HepG2 (cell line): ENCODE results near the gene ACE. TPM values are rescaled to one million over a fixed set of nuclear protein-coding genes. Genes with fewer than 3 reads are reported as not detected.

Experiments used
- ATAC-seq: fragments of 200-7000 bp; cut with Tn5 transposase; 3 replicates; pipeline ENCODE4 v1.9.1; 2020; ENCODE audit warnings: mild to moderate bottlenecking, moderate library complexity
- BruUV-seq: library from RNA; stranded (reverse); fragments of 400-500 nt; replicated peaks from 2 replicates; lab custom pipeline; 2021; lab: Mats Ljungman, UMichigan
- CTCF ChIA-PET: fragments of 300-600 bp; formaldehyde crosslinking; extraction: SDS; loops from one replicate; lab custom pipeline; 2021; ENCODE audit warnings: low total read pairs, inconsistent platforms, low intra/inter-chr PET ratio; lab: Yijun Ruan, JAX
- POLR2A ChIA-PET: fragments of 350-600 bp; sonication (Branson Sonifier 250); formaldehyde crosslinking; loops from one replicate; lab custom pipeline; 2020; ENCODE audit warnings: antibody characterized with exemption, inconsistent platforms; lab: Yijun Ruan, JAX
- DNase-seq: peaks from one replicate; pipeline ENCODE4 v3.0.0-alpha.2; 2015; ENCODE audit warnings: low spot score
- FAIRE-seq: peaks from 3 replicates; lab custom pipeline; 2011; peaks lifted over from hg19 to GRCh38; lab: Jason Lieb, UNC
- H2AFZ ChIP-seq: one replicate; pipeline ENCODE4 v1.6.1; 2011; ENCODE audit warnings: low read length, inconsistent platforms
- H3K27ac ChIP-seq: fragments of 300-600 bp; 3 replicates; pipeline ENCODE4 v1.8.0; 2011; ENCODE audit warnings: mixed run types, mild to moderate bottlenecking, mixed read lengths, low read length, inconsistent platforms; ENCODE audit not compliant: insufficient read depth; ENCODE audit errors: extremely low read length
- H3K27me3 ChIP-seq, 2 experiments: fragments of 200-600 bp in 1 of 2; 2 replicates in 1 of 2; 3 replicates in 1 of 2; pipeline versions ENCODE4 v1.6.0 to v1.8.0; 2011; ENCODE audit warnings: low read length in 2 of 2, mild to moderate bottlenecking in 2 of 2, moderate library complexity in 2 of 2, inconsistent platforms in 1 of 2; ENCODE audit not compliant: insufficient read depth in 2 of 2, control insufficient read depth in 1 of 2
- H3K36me3 ChIP-seq, 2 experiments: fragments of 200-600 bp in 1 of 2; replicated peaks in 1 of 2; 2 replicates in 1 of 2; 3 replicates in 1 of 2; pipeline versions ENCODE4 v1.5.1 to v1.8.0; 2011; ENCODE audit warnings: low read length in 2 of 2, inconsistent platforms in 1 of 2; ENCODE audit not compliant: insufficient read depth in 2 of 2, control insufficient read depth in 1 of 2
- H3K4me1 ChIP-seq: 2 replicates; pipeline ENCODE4 v1.5.1; 2012; ENCODE audit warnings: low read length, inconsistent platforms; ENCODE audit not compliant: insufficient read depth
- H3K4me2 ChIP-seq: 2 replicates; pipeline ENCODE4 v1.6.0; 2011; ENCODE audit warnings: low read depth, low read length, inconsistent platforms
- H3K4me3 ChIP-seq, 3 experiments: fragments of 200-600 bp in 1 of 3; sonication (generic), shearing (Covaris generic) in 1 of 3; replicated peaks in 1 of 3; 2 replicates each; pipeline ENCODE4 v1.5.1; 2011 to 2016; ENCODE audit warnings: low read length in 3 of 3, inconsistent platforms in 2 of 3, low read depth in 2 of 3, mild to moderate bottlenecking in 2 of 3, control low read depth in 1 of 3, mixed read lengths in 1 of 3; ENCODE audit not compliant: insufficient read depth in 1 of 3
- H3K79me2 ChIP-seq: one replicate; pipeline ENCODE4 v1.6.1; 2011; ENCODE audit warnings: low read length, inconsistent platforms; ENCODE audit not compliant: insufficient read depth
- H3K9ac ChIP-seq: 2 replicates; pipeline ENCODE4 v1.6.0; 2011; ENCODE audit warnings: mild to moderate bottlenecking, low read depth, low read length, inconsistent platforms; ENCODE audit not compliant: insufficient read depth
- H3K9me3 ChIP-seq: 2 replicates; pipeline ENCODE4 v1.5.1; 2012; ENCODE audit warnings: mild to moderate bottlenecking, low read length
- H4K20me1 ChIP-seq: 2 replicates; pipeline ENCODE4 v1.6.0; 2011; ENCODE audit warnings: inconsistent platforms, mild to moderate bottlenecking, low read length, moderate library complexity; ENCODE audit not compliant: insufficient read depth
- MTF1 ChIP-seq: sonication (generic); formaldehyde crosslinking; IDR thresholded peaks from 2 replicates; pipeline ENCODE4 v1.5.0; 2020; ENCODE audit warnings: missing genetic modification reagents
- TBP ChIP-seq: sonication (generic); formaldehyde crosslinking; IDR thresholded peaks from 2 replicates; pipeline ENCODE4 v1.5.0; 2020; ENCODE audit warnings: missing genetic modification reagents
- U2AF2 ChIP-seq: fragments of 200-400 bp; formaldehyde crosslinking; IDR thresholded peaks from 2 replicates; pipeline ENCODE4 v1.6.1; 2017; ENCODE audit warnings: low read depth, mild to moderate bottlenecking, low read length
- ZFP90 ChIP-seq: sonication (generic); formaldehyde crosslinking; IDR thresholded peaks from 2 replicates; pipeline ENCODE4 v1.8.0; 2022; ENCODE audit warnings: missing genetic modification reagents, mild to moderate bottlenecking, inconsistent platforms, borderline replicate concordance
- ZNF629 ChIP-seq: sonication (generic); formaldehyde crosslinking; conservative IDR thresholded peaks from 2 replicates; pipeline ENCODE4 v1.5.0; 2020; ENCODE audit warnings: missing genetic modification reagents
- WGBS: methylation state at CpG from one replicate; pipeline ENCODE4 v1.1.6; 2017; ENCODE audit warnings: low lambda C conversion rate; 5-methylcytosine and 5-hydroxymethylcytosine counted together
- in situ Hi-C: cut with HindIII; loops from 2 replicates; pipeline ENCODE4 v1.10.0; 2017; ENCODE audit warnings: low pct_unique_long_range_greater_than_20kb; ENCODE audit not compliant: extremely low pct_ligation_motif_present
- intact Hi-C: fragments of 100-400 bp; cut with micrococcal nuclease; formaldehyde crosslinking; loops from one replicate; pipeline ENCODE4 v1.10.0; 2022; ENCODE audit not compliant: unreplicated experiment
- polyA plus RNA-seq, 8 experiments: library from polyadenylated mRNA; depleted of rRNA in 3 of 8; stranded (reverse) in 7 of 8; unstranded in 1 of 8; fragments of >200 nt; fragmentation: Illumina TruSeq in 4 of 8; extraction: Trizol in 4 of 8; gene quantifications; 2 replicates each; pipeline versions ENCODE4 v1.2.1 to v1.2.3, GENCODE V29; 2011 to 2016; ENCODE audit warnings: low read depth in 4 of 8, missing spikeins in 1 of 8, mixed read lengths in 1 of 8; ENCODE audit not compliant: insufficient read depth in 1 of 8
- total RNA-seq, 5 experiments: library from RNA; depleted of rRNA; stranded (reverse); fragments of >200 nt; fragmentation: Illumina TruSeq; extraction: Trizol; gene quantifications; 2 replicates each; pipeline ENCODE4 v1.2.3, GENCODE V29; 2016; ENCODE audit warnings: low read depth in 1 of 5

ACE gene
- total and polyA plus RNA-seq, 2 of the 13 experiments (the other 11 are each of a cell fraction or from before 2014, with no cell fraction given), result 0.08 to 0.13 TPM

DNA sequence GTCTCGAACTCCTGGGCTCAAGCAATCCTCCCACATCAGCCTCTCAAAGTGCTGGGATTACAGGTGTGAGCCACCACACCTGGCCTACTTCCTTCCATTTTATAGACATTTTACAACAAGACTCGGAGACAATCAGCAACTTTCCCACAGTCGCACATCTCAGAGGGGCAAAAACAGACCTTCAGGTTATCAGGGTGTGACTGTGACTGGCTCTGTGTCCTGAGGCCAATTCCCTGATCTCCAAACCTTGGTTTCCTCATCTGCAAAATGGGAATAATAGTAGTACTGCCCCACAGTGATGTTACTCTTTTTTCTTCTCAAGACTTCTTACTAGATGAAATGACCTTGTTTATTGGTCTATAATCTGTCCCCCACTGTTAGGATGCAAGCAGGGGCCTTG is 35.5 kb downstream of the ACE start:
- DNase-seq (no peak), FAIRE-seq (no peak), ATAC-seq (no peak)
- Histone ChIP-seq H3K79me2 (no peaks in the 10 kb centered on the region), H3K4me1 (peaks cover 41% of the 10 kb centered on the region), H3K9ac (no peak overlapping the region), H3K9me3 (no peaks in the 10 kb centered on the region), H2AFZ (no peak overlapping the region), H4K20me1 (no peaks in the 10 kb centered on the region), H3K4me3 (no peak overlapping the region), H3K27ac (no peak overlapping the region), H3K36me3 (no peaks in the 10 kb centered on the region), H3K27me3 (peaks cover 12 to 78% of the 10 kb centered on the region in 2 experiments; a peak in 4 of 5 replicates), H3K4me2 (no peak overlapping the region)
- no peak for TF ChIP-seq TBP
- peak; percentile 61 for TF ChIP-seq ZNF629 (CRISPR knock-in tag)
- no peak for TF ChIP-seq ZFP90 (CRISPR knock-in tag)
- intact Hi-C loops, result no loop called here
- 73% methylated on average over 3 of the region's 3 CpGs for WGBS
- CTCF ChIA-PET, result no interaction called here
- in situ Hi-C loops, result no loop called here
- POLR2A ChIA-PET, result no interaction called here
- BruUV-seq, result no TSS peak

GRCh38 chr17:63512896-63513644 is 36.2 kb downstream of the ACE start:
- 43% methylated on average over 7 of the region's 7 CpGs for WGBS
- POLR2A ChIA-PET, result interaction anchor here (1.2 kb wide), 1 partner anchor 37 kb away, joined by 3 read pairs; the partner anchor contains the start of gene DCAF7
- Histone ChIP-seq H3K27me3 (peaks cover 13 to 77% of the 10 kb centered on the region in 2 experiments; a peak in 4 of 5 replicates), H3K4me3 (no peak overlapping the region), H3K79me2 (no peaks in the 10 kb centered on the region), H3K4me2 (no peak overlapping the region), H3K36me3 (no peaks in the 10 kb centered on the region), H3K27ac (no peak overlapping the region), H4K20me1 (no peaks in the 10 kb centered on the region), H3K4me1 (peaks cover 45% of the 10 kb centered on the region), H2AFZ (no peak overlapping the region), H3K9ac (no peak overlapping the region), H3K9me3 (no peaks in the 10 kb centered on the region)
- intact Hi-C loops (no loop called here), in situ Hi-C loops (no loop called here)
- BruUV-seq, result no TSS peak
- ATAC-seq (no peak), DNase-seq (no peak), FAIRE-seq (no peak)
- CTCF ChIA-PET, result no interaction called here
- TF ChIP-seq U2AF2 (0 out of 2 replicates have a peak, but pooled peaks have one; percentile 49), MTF1 (CRISPR knock-in tag) (no peak)
